HG03342 (cell line): ENCODE measurements around the gene SLIRP.
"Not testable (repeated sequence)": the region's sequence is repeated elsewhere in the genome, so short reads cannot be mapped to it uniquely, and the experiment has no call there.

Experiments used
- ATAC-seq: cut with Tn5 transposase; IDR thresholded peaks from one replicate; pipeline ENCODE4 v1.9.1; 2021; ENCODE audit warnings: mild to moderate bottlenecking, moderate library complexity; ENCODE audit not compliant: unreplicated experiment

SLIRP gene

DNA sequence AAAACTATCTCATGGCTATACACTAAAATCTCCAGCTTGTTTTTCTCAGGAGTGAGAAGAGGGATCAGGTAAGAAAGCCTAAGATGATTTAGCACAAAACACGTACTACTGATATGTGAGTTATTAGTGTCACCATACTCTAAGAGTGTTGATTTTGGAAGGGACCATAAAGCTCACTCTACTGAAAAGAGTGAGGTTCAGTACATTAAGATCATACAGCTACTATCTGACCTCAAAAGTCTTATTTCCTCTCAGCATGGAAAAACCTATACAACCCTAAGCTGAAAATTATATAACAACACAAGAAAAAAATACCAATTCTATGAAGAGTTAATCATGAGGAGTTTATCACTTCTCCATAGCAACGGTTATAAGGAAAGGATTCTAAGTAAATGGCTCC, 33.5 kb downstream of the SLIRP start:
- ATAC-seq, result no peak

DNA sequence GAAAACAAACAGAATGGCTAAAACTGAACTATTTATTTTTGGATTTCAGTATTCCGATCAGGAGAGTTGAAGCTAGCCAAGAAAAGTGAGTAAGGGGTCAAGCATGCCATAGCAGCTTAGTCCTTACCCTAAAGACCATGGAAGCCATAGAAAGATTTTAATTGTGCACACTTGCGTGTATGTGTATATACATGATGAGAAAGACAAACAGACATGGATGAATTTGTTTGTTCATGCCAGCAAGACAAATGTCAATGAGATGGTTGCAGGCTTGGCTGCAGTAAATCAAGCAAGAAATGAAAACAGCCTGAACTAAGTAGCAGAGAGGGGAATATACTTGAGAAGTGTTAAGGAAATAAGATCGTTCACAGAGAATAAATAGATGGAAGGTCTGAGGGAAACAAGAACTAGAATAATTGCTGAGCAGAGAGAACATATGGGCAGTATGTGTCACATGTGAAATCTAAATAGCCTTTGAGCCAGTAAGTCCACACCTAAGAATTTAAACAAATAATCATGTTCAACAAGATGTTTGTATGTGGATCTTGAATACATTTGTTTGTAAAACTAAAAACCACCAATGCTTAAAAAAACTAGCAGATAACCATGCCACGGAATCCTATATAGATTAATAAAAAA, 38.3 kb downstream of the SLIRP start:
- ATAC-seq, result no peak

DNA sequence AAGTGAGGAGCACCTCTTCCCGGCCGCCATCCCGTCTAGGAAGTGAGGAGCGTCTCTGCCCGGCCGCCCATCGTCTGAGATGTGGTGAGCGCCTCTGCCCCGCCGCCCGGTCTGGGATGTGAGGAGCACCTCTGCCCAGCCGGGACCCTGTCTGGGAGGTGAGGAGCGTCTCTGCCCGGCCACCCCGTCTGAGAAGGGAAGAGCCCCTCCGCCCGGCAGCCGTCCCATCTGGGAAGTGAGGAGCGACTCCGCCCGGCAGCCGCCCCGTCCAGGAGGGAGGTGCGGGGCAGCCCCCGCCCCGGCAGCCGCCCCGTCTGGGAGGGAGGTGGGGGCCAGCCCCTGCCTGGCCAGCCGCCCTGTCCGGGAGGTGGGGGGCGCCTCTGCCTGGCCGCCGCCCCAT, 39.5 kb downstream of the SLIRP start:
- ATAC-seq, result not testable (repeated sequence)

- no peak for ATAC-seq
Measured at GRCh38 chr14:77752266-77752665, 44.4 kb downstream of the SLIRP start.

DNA sequence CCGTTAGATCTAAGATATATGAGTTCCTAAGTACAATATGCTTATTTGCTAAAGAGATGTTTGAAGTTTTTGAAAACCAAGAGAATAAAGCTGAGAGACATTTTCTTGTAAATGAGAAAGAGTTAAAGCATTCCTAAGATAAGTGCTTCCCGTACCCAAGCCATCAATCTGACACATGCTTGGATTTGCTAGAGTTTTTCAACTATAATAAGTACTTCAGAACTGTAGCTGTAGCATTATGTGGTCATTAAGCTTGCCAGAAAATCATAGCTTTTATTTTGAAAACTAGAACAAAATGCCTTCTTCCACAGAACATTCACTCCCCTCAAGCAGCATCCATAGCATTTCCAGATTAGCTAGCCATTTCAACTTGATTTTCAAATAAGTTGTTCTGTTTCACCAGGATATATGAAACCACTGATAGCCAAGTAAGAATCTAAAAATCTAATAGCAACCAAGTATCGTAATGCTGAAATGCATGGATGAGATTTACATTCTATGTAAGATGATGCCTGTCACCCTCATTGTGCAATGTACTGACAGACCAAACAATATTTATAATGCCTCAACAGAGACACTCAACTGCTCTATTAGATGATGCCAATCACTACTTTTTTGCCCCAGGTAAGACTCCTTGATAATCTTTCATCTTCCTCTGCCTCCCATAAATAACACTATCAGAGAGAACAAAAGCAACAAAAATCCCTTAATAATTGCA, 45.1 kb downstream of the SLIRP start:
- no peak for ATAC-seq

- ATAC-seq, result peak; percentile 88
Measured at GRCh38 chr14:77760381-77761204, 52.7 kb downstream of the SLIRP start, which contains the start of gene SNW1. SNW1 (minus strand) TSS chr14:77761156; CDS start chr14:77761127, 29 bp downstream.

- ATAC-seq, result peak; percentile 19
Measured at GRCh38 chr14:77761205-77761931, 53.5 kb downstream of the SLIRP start.

DNA sequence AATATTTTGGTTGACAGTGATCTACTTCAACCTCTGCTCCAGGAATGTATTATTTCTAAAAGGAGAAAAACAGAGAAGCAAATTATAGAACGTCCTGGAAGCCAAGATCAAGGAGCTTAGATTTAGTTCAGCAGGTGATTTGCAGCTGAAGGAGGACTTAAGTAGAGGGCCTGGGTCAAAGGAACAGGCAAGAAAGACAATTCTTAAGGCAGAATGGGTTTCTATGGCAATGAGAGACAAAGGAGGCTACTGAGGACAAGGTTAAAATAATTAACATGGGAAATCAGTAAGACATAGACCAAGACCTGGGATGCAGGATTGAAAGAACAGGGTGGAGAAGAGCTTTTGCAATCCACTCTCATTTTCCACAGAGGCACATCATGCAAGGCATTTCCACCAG, 55.4 kb downstream of the SLIRP start:
- no peak for ATAC-seq

GRCh38 chr14:77763978-77764377, 56.1 kb downstream of the SLIRP start:
- ATAC-seq, result no peak
